Calu3 (cell line): ENCODE measurements around the gene CSRP2. TPM values are rescaled to one million over a fixed set of nuclear protein-coding genes. Genes with fewer than 3 reads are reported as not detected.

Experiments
- BruUV-seq: library from RNA; stranded (reverse); fragments of 400-500 nt; replicated peaks from 2 replicates; lab custom pipeline; 2021; lab: Mats Ljungman, UMichigan
- CTCF ChIA-PET: fragments of 300-600 bp; sonication (Branson Sonifier 250); formaldehyde crosslinking; loops from one replicate; lab custom pipeline; 2022; ENCODE audit warnings: antibody characterized with exemption; lab: Charles Lee
- DNase-seq: peaks from one replicate; pipeline ENCODE4 v3.0.0; 2022
- H3K27ac Mint-ChIP-seq: one replicate; pipeline ENCODE4 v1.8.0; 2022; ENCODE audit warnings: mixed read lengths; ENCODE audit not compliant: unreplicated experiment
- H3K27me3 Mint-ChIP-seq: one replicate; pipeline ENCODE4 v1.8.0; 2022; ENCODE audit warnings: mixed read lengths; ENCODE audit not compliant: unreplicated experiment
- H3K36me3 Mint-ChIP-seq: one replicate; pipeline ENCODE4 v1.8.0; 2022; ENCODE audit warnings: mild to moderate bottlenecking, moderate library complexity, mixed read lengths; ENCODE audit not compliant: insufficient read depth, unreplicated experiment
- H3K4me1 Mint-ChIP-seq: one replicate; pipeline ENCODE4 v1.8.0; 2022; ENCODE audit warnings: mild to moderate bottlenecking, low read depth, mixed read lengths; ENCODE audit not compliant: unreplicated experiment
- H3K4me3 Mint-ChIP-seq: one replicate; pipeline ENCODE4 v1.8.0; 2022; ENCODE audit warnings: mild to moderate bottlenecking, low read depth, moderate library complexity, mixed read lengths; ENCODE audit not compliant: unreplicated experiment
- H3K9me3 Mint-ChIP-seq: one replicate; pipeline ENCODE4 v1.8.0; 2022; ENCODE audit warnings: low read depth, mixed read lengths; ENCODE audit not compliant: unreplicated experiment
- intact Hi-C: fragments of 100-400 bp; cut with micrococcal nuclease; formaldehyde crosslinking; loops from one replicate; pipeline ENCODE4 v1.10.0; 2022; ENCODE audit not compliant: unreplicated experiment
- total RNA-seq: library from RNA; stranded (reverse); gene quantifications from 2 replicates; pipeline ENCODE4 v1.2.3, GENCODE V29; 2022
- TF ChIP-seq, protein P1 (sequence below): fragments of 200-600 bp; IDR thresholded peaks from one replicate; pipeline ENCODE4 v1.8.0; 2022; ENCODE audit warnings: antibody characterized with exemption; ENCODE audit not compliant: unreplicated experiment

CSRP2 gene
- total RNA-seq, 1 experiment from 2014 or later = 11.7 TPM

DNA sequence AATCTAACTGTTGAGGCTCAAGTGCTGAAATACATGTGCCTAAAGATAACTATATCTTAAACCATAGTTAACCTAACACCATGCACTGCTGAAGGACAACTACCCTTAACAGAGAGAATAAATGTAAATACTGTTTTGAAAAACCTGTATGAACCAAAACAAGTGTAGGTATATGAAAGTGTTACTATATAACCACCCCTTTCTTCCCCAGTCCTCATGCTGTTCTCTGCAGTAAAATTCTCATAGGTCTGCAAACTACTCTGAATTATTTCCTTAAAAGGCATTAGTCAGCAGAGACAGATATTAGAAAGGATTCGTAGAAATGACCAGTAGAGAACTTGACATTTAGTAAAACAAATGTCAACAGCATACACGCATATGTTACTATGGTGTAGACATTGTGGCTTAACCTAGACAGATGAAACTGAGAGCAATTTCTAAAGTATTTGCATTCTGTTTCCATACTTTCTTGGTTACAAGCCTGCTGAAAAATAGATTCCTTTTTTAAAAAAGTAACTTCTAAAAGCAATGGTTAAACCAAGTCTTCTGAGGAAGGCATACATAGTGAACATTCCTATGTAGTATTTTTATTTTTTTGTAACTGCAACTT, 13.9 kb downstream of the CSRP2 start:
- Mint-ChIP-seq H3K4me1 (no peaks in the 10 kb centered on the region), H3K4me3 (no peak overlapping the region), H3K27ac (no peak overlapping the region), H3K27me3 (no peaks in the 10 kb centered on the region), H3K9me3 (no peaks in the 10 kb centered on the region), H3K36me3 (peaks cover 4% of the 10 kb centered on the region)
- intact Hi-C loops = no loop called here
- TF ChIP-seq, protein P1, sequence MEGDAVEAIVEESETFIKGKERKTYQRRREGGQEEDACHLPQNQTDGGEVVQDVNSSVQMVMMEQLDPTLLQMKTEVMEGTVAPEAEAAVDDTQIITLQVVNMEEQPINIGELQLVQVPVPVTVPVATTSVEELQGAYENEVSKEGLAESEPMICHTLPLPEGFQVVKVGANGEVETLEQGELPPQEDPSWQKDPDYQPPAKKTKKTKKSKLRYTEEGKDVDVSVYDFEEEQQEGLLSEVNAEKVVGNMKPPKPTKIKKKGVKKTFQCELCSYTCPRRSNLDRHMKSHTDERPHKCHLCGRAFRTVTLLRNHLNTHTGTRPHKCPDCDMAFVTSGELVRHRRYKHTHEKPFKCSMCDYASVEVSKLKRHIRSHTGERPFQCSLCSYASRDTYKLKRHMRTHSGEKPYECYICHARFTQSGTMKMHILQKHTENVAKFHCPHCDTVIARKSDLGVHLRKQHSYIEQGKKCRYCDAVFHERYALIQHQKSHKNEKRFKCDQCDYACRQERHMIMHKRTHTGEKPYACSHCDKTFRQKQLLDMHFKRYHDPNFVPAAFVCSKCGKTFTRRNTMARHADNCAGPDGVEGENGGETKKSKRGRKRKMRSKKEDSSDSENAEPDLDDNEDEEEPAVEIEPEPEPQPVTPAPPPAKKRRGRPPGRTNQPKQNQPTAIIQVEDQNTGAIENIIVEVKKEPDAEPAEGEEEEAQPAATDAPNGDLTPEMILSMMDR = no peak
- CTCF ChIA-PET = interaction anchor here (0.5 kb wide), 1 partner anchor 13 kb away, joined by 5 read pairs; no protein-coding TSS in a partner anchor
- DNase-seq = no peak
- BruUV-seq = no TSS peak

DNA sequence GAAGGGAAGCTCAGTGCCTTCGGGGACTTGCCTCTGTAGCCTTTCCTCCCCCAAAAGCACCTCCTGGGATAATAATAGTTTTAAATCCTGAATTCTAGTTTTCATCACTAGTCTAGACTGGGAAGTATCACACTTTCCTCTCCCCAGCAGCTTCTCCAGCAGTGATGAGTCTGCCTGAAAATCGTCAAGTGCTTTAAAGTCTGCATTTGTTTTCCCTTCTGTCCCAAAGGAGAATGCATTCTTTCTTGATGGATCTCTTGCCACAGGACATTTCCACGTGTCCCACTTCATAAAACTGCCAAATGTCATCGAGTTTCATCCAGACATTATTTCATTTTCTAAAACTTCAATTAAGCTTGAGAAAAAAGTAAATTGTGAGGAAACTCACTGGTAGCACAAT, 15.0 kb downstream of the CSRP2 start:
- intact Hi-C loops = no loop called here
- no peaks in the 10 kb centered on the region for H3K9me3 Mint-ChIP-seq
- no TSS peak for BruUV-seq
- H3K4me1 Mint-ChIP-seq = no peaks in the 10 kb centered on the region
- CTCF ChIA-PET = no interaction called here
- no peak overlapping the region for H3K4me3 Mint-ChIP-seq
- DNase-seq = no peak
- H3K27ac Mint-ChIP-seq = no peak overlapping the region
- H3K36me3 Mint-ChIP-seq = peaks cover 4% of the 10 kb centered on the region
- TF ChIP-seq, protein P1 = no peak
- no peaks in the 10 kb centered on the region for H3K27me3 Mint-ChIP-seq

DNA sequence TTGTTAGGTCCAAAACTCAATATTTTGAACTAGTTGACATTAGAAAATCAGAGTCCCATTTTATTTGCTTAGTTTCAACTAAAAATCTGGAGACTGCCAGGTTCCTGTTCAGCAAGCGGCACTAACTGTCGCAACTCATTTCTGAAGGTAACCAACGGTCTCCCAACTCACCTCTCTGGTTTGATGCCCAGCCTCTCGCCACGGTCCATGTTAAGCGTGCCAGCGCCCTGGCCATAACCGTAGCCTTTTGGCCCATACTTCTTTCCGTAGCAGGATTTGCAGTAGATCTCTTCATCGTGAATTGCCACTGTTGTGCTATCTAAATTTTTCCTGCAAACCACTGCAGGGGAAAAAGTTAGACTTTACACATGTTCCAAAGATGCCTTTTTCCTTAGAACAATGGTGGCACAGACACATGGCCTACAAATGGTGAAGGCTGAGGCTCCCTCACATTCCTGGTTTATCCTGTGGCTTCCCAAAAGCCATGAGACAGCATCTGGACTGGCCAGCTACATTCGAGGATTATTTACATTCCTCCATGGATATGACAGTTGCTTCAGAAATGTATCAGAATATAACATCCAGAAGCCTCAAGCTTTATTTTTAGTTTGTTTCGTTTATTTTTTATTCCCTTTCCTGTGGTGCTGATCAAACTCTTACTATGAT, 15.7 kb downstream of the CSRP2 start:
- no peaks in the 10 kb centered on the region for H3K27me3 Mint-ChIP-seq
- DNase-seq = no peak
- H3K4me3 Mint-ChIP-seq = no peak overlapping the region
- intact Hi-C loops = no loop called here
- no peak overlapping the region for H3K27ac Mint-ChIP-seq
- CTCF ChIA-PET = no interaction called here
- H3K4me1 Mint-ChIP-seq = no peaks in the 10 kb centered on the region
- peaks cover 4% of the 10 kb centered on the region for H3K36me3 Mint-ChIP-seq
- BruUV-seq = no TSS peak
- no peaks in the 10 kb centered on the region for H3K9me3 Mint-ChIP-seq
- TF ChIP-seq, protein P1 = no peak

DNA sequence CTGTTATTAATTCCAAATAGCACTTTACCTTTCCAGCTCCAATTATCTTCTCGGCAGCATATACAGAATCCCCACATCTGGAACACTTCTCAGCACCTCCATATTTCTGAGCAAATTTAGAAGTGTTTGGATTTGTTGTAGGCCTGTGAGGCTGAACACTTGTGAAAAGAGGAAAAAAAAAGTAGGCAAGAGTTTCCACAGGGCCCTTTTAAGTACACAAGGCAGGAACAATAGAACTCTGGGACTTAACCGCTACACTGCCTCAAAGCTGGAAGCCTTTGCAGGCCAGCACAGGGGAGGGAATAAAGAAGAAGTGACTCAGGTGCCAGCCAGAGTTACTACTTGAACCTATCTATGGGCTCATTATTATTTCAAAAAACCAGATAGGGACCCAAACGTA, 18.6 kb downstream of the CSRP2 start:
- CTCF ChIA-PET = no interaction called here
- no peak for DNase-seq
- BruUV-seq = no TSS peak
- Mint-ChIP-seq H3K36me3 (no peaks in the 10 kb centered on the region), H3K4me1 (no peaks in the 10 kb centered on the region), H3K27me3 (no peaks in the 10 kb centered on the region), H3K9me3 (no peaks in the 10 kb centered on the region), H3K27ac (no peak overlapping the region), H3K4me3 (no peak overlapping the region)
- intact Hi-C loops = no loop called here
- TF ChIP-seq, protein P1 = no peak
